CD14-positive monocyte (primary cell): Measurements from ENCODE around the gene ACACB. TPM values are rescaled to one million over a fixed set of nuclear protein-coding genes. Genes with fewer than 3 reads are reported as not detected.

Experiments
- DNase-seq, 3 donors: peaks; one replicate each; pipeline ENCODE4 v3.0.0-alpha.2; 2011 to 2022
- H2AFZ ChIP-seq: 2 replicates; pipeline ENCODE4 v1.6.0; 2012; ENCODE audit warnings: mild to moderate bottlenecking, low read depth, low read length, inconsistent platforms; ENCODE audit not compliant: insufficient read depth, poor library complexity, severe bottlenecking
- H3K27ac ChIP-seq, 2 donors: 1 replicate in 1 of 2; 2 replicates in 1 of 2; pipeline ENCODE4 v1.5.1; 2012 to 2013; ENCODE audit warnings: low read length in 2 of 2, control low read depth in 1 of 2, inconsistent platforms in 1 of 2, low read depth in 1 of 2, mild to moderate bottlenecking in 1 of 2
- H3K27me3 ChIP-seq, 2 donors: one replicate each; pipeline versions ENCODE4 v1.6.0 to v1.6.1; 2011 to 2013; ENCODE audit warnings: low read length in 2 of 2; ENCODE audit not compliant: control insufficient read depth in 2 of 2, insufficient read depth in 2 of 2
- H3K36me3 ChIP-seq, 2 donors: replicated peaks in 1 of 2; 1 replicate in 1 of 2; 2 replicates in 1 of 2; pipeline versions ENCODE4 v1.5.1 to v1.6.1; 2012 to 2013; ENCODE audit warnings: low read length in 2 of 2, control low read depth in 1 of 2, inconsistent platforms in 1 of 2, mild to moderate bottlenecking in 1 of 2; ENCODE audit not compliant: insufficient read depth in 2 of 2, control insufficient read depth in 1 of 2
- H3K4me1 ChIP-seq, 2 donors: 1 replicate in 1 of 2; 2 replicates in 1 of 2; pipeline versions ENCODE4 v1.5.1 to v1.6.1; 2012 to 2013; ENCODE audit warnings: low read length in 2 of 2, control low read depth in 1 of 2, inconsistent platforms in 1 of 2, mild to moderate bottlenecking in 1 of 2, moderate library complexity in 1 of 2; ENCODE audit not compliant: insufficient read depth in 2 of 2, control insufficient read depth in 1 of 2
- H3K4me2 ChIP-seq: replicated peaks from 2 replicates; pipeline ENCODE3; 2012; ENCODE audit warnings: low read length, moderate library complexity, mild to moderate bottlenecking; ENCODE audit not compliant: poor library complexity, severe bottlenecking; ENCODE audit errors: extremely low read depth
- H3K4me3 ChIP-seq, 3 experiments: fragments of 200-600 bp in 1 of 3; sonication (generic) in 1 of 3; replicated peaks in 1 of 3; 1 replicate in 2 of 3; 2 replicates in 1 of 3; pipeline ENCODE4 v1.5.1; 2011 to 2013; ENCODE audit warnings: low read length in 3 of 3, mild to moderate bottlenecking in 3 of 3, control low read depth in 2 of 3, low read depth in 2 of 3, inconsistent platforms in 1 of 3, moderate library complexity in 1 of 3
- H3K79me2 ChIP-seq: 2 replicates; pipeline ENCODE4 v1.6.0; 2012; ENCODE audit warnings: mild to moderate bottlenecking, control low read depth, inconsistent platforms, low read length, moderate library complexity; ENCODE audit not compliant: insufficient read depth
- H3K9ac ChIP-seq: 2 replicates; pipeline ENCODE4 v1.6.0; 2017; ENCODE audit warnings: low read length, mild to moderate bottlenecking; ENCODE audit not compliant: insufficient read depth, poor library complexity, severe bottlenecking
- H3K9me3 ChIP-seq, 2 donors: replicated peaks in 1 of 2; 1 replicate in 1 of 2; 2 replicates in 1 of 2; pipeline versions ENCODE4 v1.5.1 to v1.6.1; 2012 to 2013; ENCODE audit warnings: low read length in 2 of 2, control low read depth in 1 of 2; ENCODE audit not compliant: control insufficient read depth in 1 of 2, insufficient read depth in 1 of 2
- H4K20me1 ChIP-seq: 2 replicates; pipeline ENCODE4 v1.6.0; 2012; ENCODE audit warnings: mild to moderate bottlenecking, low read length, control low read depth, moderate library complexity; ENCODE audit not compliant: insufficient read depth
- H3K27ac Mint-ChIP-seq, 7 donors: one replicate each; pipeline ENCODE4 v1.8.0; 2020; ENCODE audit warnings: mild to moderate bottlenecking in 7 of 7, mixed read lengths in 7 of 7, moderate library complexity in 6 of 7, inconsistent platforms in 2 of 7
- H3K27me3 Mint-ChIP-seq, 3 donors: one replicate each; pipeline ENCODE4 v1.8.0; 2021 to 2022; ENCODE audit warnings: low read depth in 3 of 3, mild to moderate bottlenecking in 3 of 3, mixed read lengths in 3 of 3, moderate library complexity in 3 of 3, inconsistent platforms in 1 of 3
- H3K36me3 Mint-ChIP-seq, 2 donors: one replicate each; pipeline ENCODE4 v1.8.0; 2020; ENCODE audit warnings: mixed read lengths in 2 of 2, inconsistent platforms in 1 of 2, mild to moderate bottlenecking in 1 of 2
- H3K4me1 Mint-ChIP-seq: one replicate; pipeline ENCODE4 v1.8.0; 2020; ENCODE audit warnings: mild to moderate bottlenecking, mixed read lengths
- H3K4me3 Mint-ChIP-seq, 2 donors: one replicate each; pipeline ENCODE4 v1.8.0; 2020; ENCODE audit warnings: mild to moderate bottlenecking in 2 of 2, mixed read lengths in 2 of 2, moderate library complexity in 1 of 2
- H3K9me3 Mint-ChIP-seq, 7 donors: one replicate each; pipeline ENCODE4 v1.8.0; 2020 to 2022; ENCODE audit warnings: mixed read lengths in 7 of 7, mild to moderate bottlenecking in 6 of 7, moderate library complexity in 6 of 7, inconsistent platforms in 2 of 7
- CTCF ChIP-seq: fragments of 200-600 bp; IDR thresholded peaks from one replicate; pipeline ENCODE4 v1.8.0; 2022; ENCODE audit warnings: antibody characterized with exemption, mild to moderate bottlenecking
- WGBS: methylation state at CpG from one replicate; pipeline ENCODE4 v1.1.5; 2013; ENCODE audit warnings: missing lambda C conversion rate; ENCODE audit not compliant: insufficient coverage; 5-methylcytosine and 5-hydroxymethylcytosine counted together
- intact Hi-C, 2 donors: fragments of 100-400 bp; cut with micrococcal nuclease; formaldehyde crosslinking; loops; one replicate each; pipeline versions ENCODE4 v1.15.0 to v1.15.1; 2023
- polyA plus RNA-seq, 3 donors: library from polyadenylated mRNA; depleted of rRNA in 1 of 3; unstranded in 2 of 3; stranded (reverse) in 1 of 3; fragments of 300-500 nt in 2 of 3; fragments of >200 nt in 1 of 3; fragmentation: Illumina TruSeq in 2 of 3; gene quantifications; 1 replicate in 2 of 3; 2 replicates in 1 of 3; pipeline ENCODE4 v1.2.3, GENCODE V29; 2012 to 2021

Gene ACACB
- polyA plus RNA-seq, 3 donors: 0.14 to 5.0 (median 1.9) TPM

GRCh38 chr12:109089683-109090082 lies 26.7 kb upstream of the ACACB start:
- no peaks in the 10 kb centered on the region for H3K79me2 ChIP-seq
- Mint-ChIP-seq H3K27ac (no peak overlapping the region), H3K4me3 (no peak overlapping the region), H3K9me3 (peaks cover 0 to 2% (median 0%) of the 10 kb centered on the region in 7 donors), H3K36me3 (peaks cover 40 to 46% of the 10 kb centered on the region in 2 donors), H3K4me1 (peaks cover 22% of the 10 kb centered on the region), H3K27me3 (peaks cover 0 to 2% (median 0%) of the 10 kb centered on the region in 3 donors)
- no peak overlapping the region for H3K4me3 ChIP-seq
- H4K20me1 ChIP-seq: no peaks in the 10 kb centered on the region
- H3K27me3 ChIP-seq: no peaks in the 10 kb centered on the region
- no peak overlapping the region for H3K9ac ChIP-seq
- no peak overlapping the region for H3K4me2 ChIP-seq
- WGBS: 97% methylated on average over 5 of the region's 7 CpGs
- intact Hi-C loops: loop anchor here (10.0 kb wide), 7 partner anchors 125 to 575 kb away; partner anchors contain the start of genes FICD (in 2 of the 2) and SSH1 (in 1 of the 2)
- no peak for TF ChIP-seq CTCF
- H3K36me3 ChIP-seq: peaks cover 42 to 52% of the 10 kb centered on the region in 2 donors
- H3K27ac ChIP-seq: no peak overlapping the region
- no peak overlapping the region for H2AFZ ChIP-seq
- no peak for DNase-seq
- peaks cover 15 to 16% of the 10 kb centered on the region in 2 donors for H3K4me1 ChIP-seq
- H3K9me3 ChIP-seq: no peaks in the 10 kb centered on the region

DNA sequence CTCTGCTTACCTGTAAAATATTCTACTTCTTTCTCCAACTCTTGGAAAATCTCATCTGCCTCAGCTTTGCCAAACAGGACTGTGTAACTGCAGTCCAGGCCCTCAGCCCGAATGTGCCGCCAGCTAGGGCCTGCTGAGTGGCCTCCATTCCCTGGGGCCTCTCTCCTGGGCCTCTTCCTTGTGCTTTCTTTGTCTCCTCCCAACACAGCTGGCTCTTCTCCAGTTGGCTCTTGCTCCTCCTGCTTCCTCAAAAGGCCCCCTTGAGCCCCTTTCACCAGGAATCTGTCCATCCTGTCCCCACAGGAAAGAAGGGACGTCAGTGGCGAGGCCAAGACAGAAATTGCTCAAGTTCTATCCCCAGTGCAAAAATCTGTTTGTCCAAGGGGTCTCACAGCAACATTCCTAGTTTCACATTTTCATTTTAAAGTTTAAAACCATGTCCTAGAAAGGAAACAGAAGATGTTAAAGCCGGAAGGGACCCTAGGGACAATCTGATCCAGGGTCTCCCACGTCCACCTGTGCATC lies 23.8 kb upstream of the ACACB start:
- peaks cover 0 to 2% (median 0%) of the 10 kb centered on the region in 7 donors for H3K9me3 Mint-ChIP-seq
- Histone ChIP-seq H3K9me3 (no peaks in the 10 kb centered on the region), H3K4me3 (peak overlapping the region; percentile 42 to 70 (median 46)), H3K27me3 (no peaks in the 10 kb centered on the region), H3K79me2 (no peaks in the 10 kb centered on the region), H3K4me2 (peak overlapping the region; percentile 78), H3K36me3 (peaks cover 19 to 23% of the 10 kb centered on the region in 2 donors), H3K27ac (peak overlapping the region in 1 of 2 donors; percentile 68), H4K20me1 (no peaks in the 10 kb centered on the region), H2AFZ (peak overlapping the region; percentile 79), H3K9ac (peak overlapping the region; percentile 48), H3K4me1 (peaks cover 21% of the 10 kb centered on the region in 2 donors)
- WGBS: 43% methylated on average over 6 of the region's 6 CpGs
- H3K4me1 Mint-ChIP-seq: peaks cover 22% of the 10 kb centered on the region
- peak overlapping the region; percentile 77 to 87 for H3K4me3 Mint-ChIP-seq
- H3K27me3 Mint-ChIP-seq: peaks cover 0 to 2% (median 0%) of the 10 kb centered on the region in 3 donors
- DNase-seq: peak in 1 of 3 donors; percentile 9
- intact Hi-C loops: loop anchor here (1.0 to 10.0 kb wide), 9 partner anchors 40 to 578 kb away; partner anchors contain the start of genes FICD (in 2 of the 2), SSH1 (in 1 of the 2) and USP30 (in 1 of the 2)
- no peak for TF ChIP-seq CTCF
- H3K36me3 Mint-ChIP-seq: peaks cover 16 to 21% of the 10 kb centered on the region in 2 donors
- H3K27ac Mint-ChIP-seq: peak overlapping the region; percentile 75 to 92 (median 85)
